GM19328 (cell line): Measurements from ENCODE around the gene MGAT5B.
"Not testable (repeated sequence)": the region's sequence is repeated elsewhere in the genome, so short reads cannot be mapped to it uniquely, and the experiment has no call there.

Experiments used
- ATAC-seq: cut with Tn5 transposase; IDR thresholded peaks from one replicate; pipeline ENCODE4 v1.9.1; 2021; ENCODE audit warnings: mild to moderate bottlenecking, moderate library complexity; ENCODE audit not compliant: unreplicated experiment

Gene MGAT5B

DNA sequence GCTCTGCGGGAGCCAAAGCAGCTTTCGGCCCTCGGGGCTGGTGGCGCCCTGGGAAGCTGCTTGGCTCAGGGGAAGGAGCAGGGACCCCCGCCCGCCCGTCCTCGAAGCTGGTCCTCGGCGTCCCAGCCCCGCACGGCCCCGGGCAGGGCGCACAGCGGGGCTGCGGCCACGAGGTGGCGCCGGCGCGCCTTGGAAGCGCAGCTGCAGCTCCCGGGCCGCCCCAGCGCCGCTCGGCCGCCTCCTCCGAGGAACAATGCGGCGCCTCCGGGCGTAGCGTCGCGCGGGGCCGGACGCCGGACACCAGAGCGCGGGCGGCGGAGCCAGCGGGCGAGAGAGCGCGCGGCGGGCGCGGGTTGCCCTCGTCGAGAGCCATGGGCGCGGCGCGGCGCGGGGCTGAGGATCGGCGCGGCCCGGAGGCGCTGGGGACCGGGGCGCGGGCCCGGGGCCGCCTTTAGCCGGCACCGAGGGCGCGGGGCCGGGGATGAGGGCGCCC, at the start of gene MGAT5B:
Gene MGAT5B, plus strand, starts transcription at position 229 of the 493 bp plus-strand sequence. CDS start 626 bp downstream, outside the sequence.
- no peak for ATAC-seq

DNA sequence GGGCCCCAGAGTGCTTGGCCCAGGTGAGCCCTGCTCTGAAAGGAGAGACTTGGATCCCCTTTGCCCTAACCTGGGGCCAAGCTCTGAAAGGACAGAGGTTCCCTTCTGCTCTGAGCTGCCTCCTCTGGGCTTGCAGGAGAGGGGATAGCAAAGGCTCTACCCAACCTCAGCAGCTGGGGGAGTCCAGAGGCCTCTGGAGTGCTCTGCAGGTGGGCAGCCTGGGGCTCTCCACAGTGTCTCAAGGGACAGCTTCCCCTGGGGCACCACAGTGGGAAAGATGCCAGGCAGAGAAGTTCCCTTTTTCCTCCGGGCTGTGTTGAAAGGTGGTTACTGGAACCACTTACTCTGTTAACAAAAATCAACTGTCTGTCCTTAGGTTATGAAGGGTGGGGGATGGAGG, 48.2 kb upstream of the MGAT5B start:
- no peak for ATAC-seq

GRCh38 chr17:76820561-76820960, 47.6 kb upstream of the MGAT5B start:
- ATAC-seq = no peak

DNA sequence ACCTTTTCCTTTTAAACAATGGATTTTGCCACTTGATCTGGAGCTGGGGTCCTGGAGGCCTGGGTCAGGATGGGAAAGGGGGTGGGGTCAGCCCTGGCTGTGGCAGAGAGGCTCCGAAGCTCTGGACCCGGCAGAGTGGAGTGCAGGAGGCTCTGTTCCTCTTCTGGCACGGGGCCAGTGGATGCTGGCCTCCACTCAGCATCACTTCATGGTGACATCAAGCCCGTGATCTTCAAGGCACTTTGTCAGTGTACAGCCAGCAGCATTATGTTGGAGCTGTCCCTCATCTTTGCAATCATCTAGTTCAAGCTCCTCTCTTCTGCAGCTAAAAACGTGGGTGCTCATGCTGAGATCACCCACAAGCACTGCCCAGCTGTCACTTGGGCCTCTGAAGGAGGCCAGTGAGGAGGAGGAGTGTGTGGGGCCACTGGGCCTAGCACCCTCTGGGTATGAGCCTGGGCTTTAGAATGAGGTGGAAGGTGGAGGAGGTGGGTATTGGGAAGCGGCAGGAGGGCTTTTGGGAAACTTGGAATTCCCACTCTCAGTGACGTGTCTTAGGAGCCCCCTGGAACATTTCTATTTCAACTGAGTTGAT, 45.9 kb upstream of the MGAT5B start:
- ATAC-seq = no peak

DNA sequence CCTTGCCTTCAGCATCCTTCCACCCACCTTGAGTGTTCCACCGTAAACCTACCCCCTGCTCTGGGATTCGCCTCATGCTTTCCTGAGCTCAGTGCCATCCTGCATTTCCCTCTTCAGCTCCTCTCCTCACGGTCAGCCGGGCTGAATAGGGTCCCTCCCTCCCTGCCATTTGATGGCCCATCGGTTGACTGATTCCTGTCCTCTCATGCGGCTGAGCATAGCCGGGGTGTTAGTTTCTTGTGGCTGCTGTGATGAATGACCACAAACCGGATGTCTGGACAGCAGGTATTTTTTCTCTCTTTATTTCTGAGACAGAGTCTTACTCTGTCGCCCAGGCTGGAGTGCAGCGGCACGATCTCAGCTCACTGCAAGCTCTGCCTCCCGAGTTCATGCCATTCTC, 44.1 kb upstream of the MGAT5B start:
- ATAC-seq = no peak

DNA sequence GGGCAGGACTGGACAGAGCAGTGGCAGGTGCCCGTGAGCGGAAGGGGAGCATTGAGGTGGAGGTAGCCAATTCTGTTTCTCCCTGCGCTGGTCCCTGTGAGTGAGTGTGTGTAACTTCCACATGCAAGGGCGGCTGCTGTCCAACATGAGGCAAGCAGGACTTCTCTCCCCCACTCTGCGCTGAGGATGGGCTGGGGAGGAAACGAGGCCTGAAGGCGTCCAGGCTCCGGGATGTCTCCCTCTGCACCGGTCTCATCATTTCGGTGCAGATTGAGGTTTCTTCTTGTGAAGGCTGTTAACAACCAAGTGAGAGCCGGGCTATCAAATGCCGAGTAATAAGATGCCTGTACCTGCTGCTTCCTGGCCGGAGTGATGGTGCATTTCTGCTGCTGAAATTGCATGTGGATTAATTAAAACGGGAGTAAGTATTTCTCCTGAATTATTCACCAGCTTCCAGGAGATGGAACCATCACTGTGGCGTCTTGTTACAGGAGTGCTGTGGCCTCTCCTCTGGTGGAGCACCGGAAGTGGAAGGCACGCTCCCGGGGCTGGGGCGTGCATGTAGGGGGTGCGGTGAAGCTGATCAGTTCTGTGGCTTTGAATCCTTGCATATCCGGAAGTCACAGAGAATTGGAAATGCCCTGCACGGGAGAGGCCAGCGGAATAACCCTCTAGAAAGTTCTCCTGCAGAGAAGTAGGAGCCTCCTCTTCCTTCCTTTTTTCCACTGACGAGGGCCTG, 41.7 kb upstream of the MGAT5B start:
- ATAC-seq = no peak

GRCh38 chr17:76827736-76828135, 40.5 kb upstream of the MGAT5B start:
- ATAC-seq = no peak

GRCh38 chr17:76830987-76831715, 37.1 kb upstream of the MGAT5B start:
- no peak for ATAC-seq

DNA sequence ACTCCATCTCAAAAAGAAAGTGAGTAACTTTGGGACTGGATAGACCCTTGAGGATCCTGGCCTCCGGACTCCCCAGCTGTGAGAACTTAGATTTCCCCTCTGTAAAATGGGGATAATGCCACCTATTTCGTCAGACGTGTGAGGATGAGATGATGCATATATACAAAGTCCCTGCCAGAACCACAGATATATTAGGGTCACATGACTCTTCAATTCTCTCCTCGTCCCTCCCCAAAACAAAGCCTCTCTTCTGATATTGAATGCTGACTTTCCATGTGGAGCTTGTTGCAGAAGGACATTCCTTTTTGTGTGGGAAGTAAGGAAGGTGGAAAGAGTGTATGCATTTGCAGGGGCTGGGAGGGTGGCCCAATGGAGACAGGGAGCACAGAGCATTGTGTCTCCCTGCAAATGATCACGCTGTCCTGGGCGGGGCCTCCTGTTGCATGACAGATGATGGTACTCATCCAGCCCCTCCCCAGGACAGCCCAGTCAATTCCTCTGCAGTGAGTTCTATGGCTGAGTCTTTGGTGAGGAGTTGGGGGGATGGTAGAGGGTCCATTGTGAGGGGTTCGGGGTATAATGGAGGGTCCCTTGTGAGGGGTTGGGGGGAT, 35.1 kb upstream of the MGAT5B start:
- ATAC-seq = no peak

- ATAC-seq = no peak
Measured at GRCh38 chr17:76833747-76834146, 34.5 kb upstream of the MGAT5B start.

- no peak for ATAC-seq
Measured at GRCh38 chr17:76834870-76835269, 33.3 kb upstream of the MGAT5B start.

- no peak for ATAC-seq
Measured at GRCh38 chr17:76840443-76840767, 27.8 kb upstream of the MGAT5B start.

GRCh38 chr17:76840884-76841775, 27.1 kb upstream of the MGAT5B start:
- ATAC-seq = no peak

- ATAC-seq = no peak
Measured at GRCh38 chr17:76841776-76842405, 26.3 kb upstream of the MGAT5B start.

DNA sequence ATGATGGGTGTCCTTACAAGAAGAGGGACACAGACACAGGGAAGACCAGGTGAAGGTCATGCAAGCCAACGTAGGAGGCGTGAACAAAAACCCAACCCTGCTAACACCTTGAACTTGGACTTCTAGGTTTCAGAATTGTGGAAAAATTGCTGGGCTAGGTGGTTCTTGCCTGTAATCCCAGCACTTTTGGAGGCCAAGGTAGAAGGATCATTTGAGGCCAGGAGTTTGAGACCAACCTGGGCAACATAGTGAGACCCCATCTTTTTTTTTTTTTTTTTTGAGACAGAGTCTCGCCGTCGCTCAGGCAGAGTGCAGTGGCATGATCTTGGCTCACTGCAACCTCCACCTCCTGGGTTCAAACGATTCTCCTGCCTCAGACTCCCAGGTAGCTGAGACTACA, 25.1 kb upstream of the MGAT5B start:
- ATAC-seq = not testable (repeated sequence)

DNA sequence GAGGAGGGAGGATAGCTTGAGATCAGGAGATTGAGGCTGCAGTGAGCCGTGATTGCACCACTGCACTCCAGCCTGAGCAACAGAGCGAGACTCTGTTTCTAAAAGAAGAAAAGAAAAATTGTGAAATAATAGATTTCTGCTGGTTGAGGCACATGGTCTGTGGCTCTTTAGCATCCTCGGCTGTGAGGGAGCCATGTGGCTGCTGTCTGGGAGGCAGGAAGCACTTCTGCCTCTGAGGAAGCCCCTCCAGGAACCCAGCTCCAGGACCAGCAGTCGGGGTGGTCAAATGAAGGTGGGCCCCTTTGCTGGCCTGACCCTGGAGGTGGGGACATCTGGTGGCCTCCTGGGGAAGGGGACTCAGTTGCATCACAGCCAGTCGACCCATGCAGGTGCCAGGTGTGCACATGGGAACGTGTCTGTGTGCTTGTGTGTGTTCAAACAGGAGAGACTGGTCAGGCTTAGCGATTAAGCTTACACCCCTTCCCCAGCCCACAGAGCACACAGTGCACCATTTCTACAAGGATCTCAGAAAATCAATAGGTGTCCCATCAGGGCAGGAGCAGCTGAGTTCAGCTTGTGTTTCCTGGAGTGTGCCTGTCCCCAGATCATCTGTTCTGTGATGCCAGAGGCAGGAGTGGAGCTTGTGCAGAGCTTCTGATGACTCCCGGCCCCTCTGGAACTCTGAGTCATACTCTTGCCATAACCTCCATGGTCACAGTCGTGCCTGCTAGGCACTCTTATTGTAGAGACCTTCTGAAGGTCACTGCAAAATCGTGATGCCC, 24.3 kb upstream of the MGAT5B start:
- ATAC-seq = no peak

DNA sequence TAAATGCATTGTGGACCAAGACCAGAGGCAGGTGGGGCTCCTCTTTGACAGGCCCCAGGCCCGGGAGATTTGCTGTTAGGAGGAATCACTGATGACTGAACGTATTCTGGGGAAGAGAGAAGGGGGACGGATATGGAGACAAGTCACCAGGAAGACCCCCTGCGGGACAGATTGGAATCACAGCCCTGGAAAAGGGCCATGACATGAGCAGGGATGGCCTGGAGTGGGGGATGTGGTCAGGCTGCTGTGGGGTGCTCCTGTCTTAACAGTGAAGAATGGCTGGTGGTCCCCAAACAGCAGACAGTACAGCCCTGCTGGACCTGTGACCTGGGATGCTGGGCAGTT, 23.7 kb upstream of the MGAT5B start:
- ATAC-seq = no peak

DNA sequence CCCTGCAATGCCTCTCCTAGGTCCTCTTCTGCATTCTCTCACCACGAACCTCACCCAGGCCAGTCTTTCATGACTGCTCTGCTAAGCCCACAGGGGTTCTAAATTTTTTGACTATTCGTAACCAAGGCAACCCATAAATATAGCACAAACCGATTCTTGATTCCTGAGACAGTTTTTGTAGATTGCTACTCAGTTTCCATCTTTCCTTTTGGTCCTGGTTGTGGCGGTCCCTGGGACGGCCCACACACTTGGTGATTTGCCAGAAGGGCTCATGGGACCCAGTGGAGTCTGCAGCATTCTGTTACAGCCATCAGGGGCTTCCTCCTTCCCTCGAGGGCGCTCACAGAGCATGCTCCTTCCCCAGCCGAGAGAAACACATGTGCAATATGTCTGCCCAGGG, 23.4 kb upstream of the MGAT5B start:
- no peak for ATAC-seq

DNA sequence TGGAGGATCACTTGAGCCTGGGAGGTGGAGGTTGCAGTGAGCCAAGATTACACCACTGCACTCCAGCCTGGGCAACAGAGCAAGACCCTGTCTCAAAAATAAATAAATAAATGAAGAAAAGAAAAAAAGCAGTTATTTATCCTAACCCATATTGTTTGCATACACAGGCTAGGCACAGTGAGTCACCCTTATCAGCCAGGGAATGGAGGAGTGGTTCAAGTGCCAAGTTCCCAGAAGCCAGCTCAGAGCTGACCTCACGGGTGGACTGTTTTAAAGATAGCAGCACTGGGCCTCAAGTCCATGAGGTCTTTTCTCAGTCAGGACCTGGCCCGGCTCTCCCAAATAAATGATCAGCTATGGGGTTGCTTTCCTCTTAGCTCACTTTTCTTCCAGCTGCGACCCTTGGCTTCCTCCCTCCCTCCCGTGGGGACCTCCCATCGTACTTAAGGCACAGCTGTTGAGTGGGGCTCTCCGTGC, 22.6 kb upstream of the MGAT5B start:
- no peak for ATAC-seq
